Aorta (tissue), 5 donors: ENCODE data around the gene KIAA1671. TPM values are rescaled to one million over a fixed set of nuclear protein-coding genes. Genes with fewer than 3 reads are reported as not detected.
A peak's percentile ranks its signal among the peaks of the same experiment; 100 is the strongest.

Source experiments
- ATAC-seq: fragments of 200-7000 bp; cut with Tn5 transposase; one replicate; pipeline ENCODE4 v1.9.1; 2022; ENCODE audit warnings: moderate library complexity; ENCODE audit not compliant: low FRiP score
- DNase-seq, 2 donors: peaks; one replicate each; pipeline ENCODE4 v3.0.0-alpha.2; 2020
- H3K27ac ChIP-seq, 2 donors: one replicate each; pipeline ENCODE4 v1.5.1; 2013; ENCODE audit warnings: low read length in 2 of 2, mild to moderate bottlenecking in 2 of 2, moderate library complexity in 2 of 2, control low read depth in 1 of 2, inconsistent platforms in 1 of 2, low read depth in 1 of 2
- H3K27me3 ChIP-seq, 2 donors: one replicate each; pipeline ENCODE4 v1.6.1; 2013; ENCODE audit warnings: control low read depth in 1 of 2, low read length in 1 of 2, mild to moderate bottlenecking in 1 of 2, moderate library complexity in 1 of 2; ENCODE audit not compliant: insufficient read depth in 2 of 2, control insufficient read depth in 1 of 2
- H3K36me3 ChIP-seq, 2 donors: one replicate each; pipeline ENCODE4 v1.6.1; 2013; ENCODE audit warnings: control low read depth in 1 of 2, low read length in 1 of 2, mild to moderate bottlenecking in 1 of 2; ENCODE audit not compliant: insufficient read depth in 2 of 2, control insufficient read depth in 1 of 2
- H3K4me1 ChIP-seq, 2 donors: one replicate each; pipeline ENCODE4 v1.6.1; 2013; ENCODE audit warnings: low read length in 2 of 2, control low read depth in 1 of 2, mild to moderate bottlenecking in 1 of 2, moderate library complexity in 1 of 2; ENCODE audit not compliant: insufficient read depth in 2 of 2, control insufficient read depth in 1 of 2
- H3K4me3 ChIP-seq, 2 donors: one replicate each; pipeline ENCODE4 v1.5.1; 2013; ENCODE audit warnings: low read length in 2 of 2, control low read depth in 1 of 2, mild to moderate bottlenecking in 1 of 2
- H3K9me3 ChIP-seq: one replicate; pipeline ENCODE4 v1.6.1; 2013; ENCODE audit warnings: mild to moderate bottlenecking, low read length; ENCODE audit not compliant: control insufficient read depth
- WGBS, 2 donors: extraction: QIAGEN DNeasy Blood & Tissue Kit; methylation state at CpG; one replicate each; pipeline ENCODE4 v1.1.7; 2013; 5-methylcytosine and 5-hydroxymethylcytosine counted together
- intact Hi-C, 2 donors: fragments of 100-400 bp; cut with DNase I; formaldehyde crosslinking; loops; one replicate each; pipeline versions ENCODE4 v1.14.2 to v1.15.0; 2022
- polyA plus RNA-seq, 2 donors: library from polyadenylated mRNA; stranded (reverse); fragments of 200-250 nt; gene quantifications; one replicate each; pipeline ENCODE4 v1.2.3, GENCODE V29; 2013
- total RNA-seq, 2 donors: library from RNA; stranded (reverse); fragmentation: NEBNext Ultra II Directional; extraction: Animal tissue kit (Norgen Biotek cat#: 25700); gene quantifications; one replicate each; pipeline ENCODE4 v1.2.1, GENCODE V29; 2021
- donor health status: healthy with polysubstance abuse.
- donor health status: Bipolar disorder and iron deficiency.
- donor health status: DM: no; HTN: no; CAD: no.
- donor health status: DM: no; HTN: no; CAD: no.
- donor health status: DM: yes; HTN: yes; CAD: no.

KIAA1671 gene
- total and polyA plus RNA-seq, 4 donors: 11.5 to 93.3 (median 36.2) TPM

- no peaks in the 10 kb centered on the region for H3K9me3 ChIP-seq
- H3K4me1 ChIP-seq: no peaks in the 10 kb centered on the region
- H3K4me3 ChIP-seq: no peak overlapping the region
- H3K27me3 ChIP-seq: no peaks in the 10 kb centered on the region
- H3K36me3 ChIP-seq: no peaks in the 10 kb centered on the region
- peak; percentile 62 to 91 for DNase-seq
- H3K27ac ChIP-seq: no peak overlapping the region
- intact Hi-C loops: no loop called here
- ATAC-seq: peak; percentile 77
- 33 to 38% methylated on average over 23 of the region's 23 CpGs for WGBS, 2 donors
Observed at GRCh38 chr22:25057013-25057881, 104.7 kb downstream of the KIAA1671 start.

- Histone ChIP-seq H3K4me1 (no peaks in the 10 kb centered on the region), H3K27ac (no peak overlapping the region), H3K36me3 (no peaks in the 10 kb centered on the region), H3K9me3 (no peaks in the 10 kb centered on the region), H3K4me3 (no peak overlapping the region), H3K27me3 (no peaks in the 10 kb centered on the region)
- 90 to 94% methylated on average over 5 of the region's 5 CpGs for WGBS, 2 donors
- no peak for ATAC-seq
- DNase-seq: no peak
- intact Hi-C loops: no loop called here
Observed at GRCh38 chr22:25059438-25059837, 106.9 kb downstream of the KIAA1671 start.

GRCh38 chr22:25060522-25061071 is 108.1 kb downstream of the KIAA1671 start:
- DNase-seq: no peak
- intact Hi-C loops: loop anchor here in 1 of 2 donors (5.0 kb wide), 1 partner anchor 112 kb away; no protein-coding TSS in a partner anchor
- Histone ChIP-seq H3K27ac (no peak overlapping the region), H3K9me3 (no peaks in the 10 kb centered on the region), H3K27me3 (no peaks in the 10 kb centered on the region), H3K4me1 (no peaks in the 10 kb centered on the region), H3K36me3 (no peaks in the 10 kb centered on the region), H3K4me3 (no peak overlapping the region)
- WGBS, 2 donors: 8 to 9% methylated on average over 10 of the region's 10 CpGs
- no peak for ATAC-seq

- H3K27ac ChIP-seq: no peak overlapping the region
- no peaks in the 10 kb centered on the region for H3K27me3 ChIP-seq
- no peaks in the 10 kb centered on the region for H3K36me3 ChIP-seq
- no peaks in the 10 kb centered on the region for H3K9me3 ChIP-seq
- no peaks in the 10 kb centered on the region for H3K4me1 ChIP-seq
- DNase-seq (no peak), ATAC-seq (no peak)
- WGBS, 2 donors: 85 to 90% methylated on average over 5 of the region's 5 CpGs
- intact Hi-C loops: loop anchor here in 1 of 2 donors (5.0 kb wide), 1 partner anchor 111 kb away; no protein-coding TSS in a partner anchor
- no peak overlapping the region for H3K4me3 ChIP-seq
Observed at GRCh38 chr22:25061134-25061533, 108.6 kb downstream of the KIAA1671 start.

GRCh38 chr22:25061605-25062376 is 109.3 kb downstream of the KIAA1671 start:
- no peak for DNase-seq
- no peaks in the 10 kb centered on the region for H3K36me3 ChIP-seq
- H3K27me3 ChIP-seq: no peaks in the 10 kb centered on the region
- intact Hi-C loops: loop anchor here in 1 of 2 donors (5.0 kb wide), 1 partner anchor 111 kb away; no protein-coding TSS in a partner anchor
- H3K4me3 ChIP-seq: no peak overlapping the region
- no peaks in the 10 kb centered on the region for H3K9me3 ChIP-seq
- no peak overlapping the region for H3K27ac ChIP-seq
- no peaks in the 10 kb centered on the region for H3K4me1 ChIP-seq
- WGBS, 2 donors: 75 to 79% methylated on average over 8 of the region's 8 CpGs
- ATAC-seq: no peak

- H3K4me3 ChIP-seq: no peak overlapping the region
- no peaks in the 10 kb centered on the region for H3K36me3 ChIP-seq
- no peak for ATAC-seq
- WGBS, 2 donors: 28% methylated on average over 13 to 16 of the region's 16 CpGs
- DNase-seq: peak; percentile 56 to 77
- H3K9me3 ChIP-seq: no peaks in the 10 kb centered on the region
- H3K27me3 ChIP-seq: no peaks in the 10 kb centered on the region
- peaks cover 0 to under 1% of the 10 kb centered on the region in 2 donors for H3K4me1 ChIP-seq
- intact Hi-C loops: loop anchor here in 1 of 2 donors (5.0 kb wide), 1 partner anchor 110 kb away; no protein-coding TSS in a partner anchor
- H3K27ac ChIP-seq: no peak overlapping the region
Observed at GRCh38 chr22:25062386-25063085, 110.0 kb downstream of the KIAA1671 start.

- intact Hi-C loops: loop anchor here (5.0 kb wide), 2 partner anchors 47 to 107 kb away; no protein-coding TSS in a partner anchor
- no peaks in the 10 kb centered on the region for H3K9me3 ChIP-seq
- 70 to 79% methylated on average over 16 of the region's 16 CpGs for WGBS, 2 donors
- H3K4me3 ChIP-seq: no peak overlapping the region
- peaks cover 0 to 2% of the 10 kb centered on the region in 2 donors for H3K4me1 ChIP-seq
- no peaks in the 10 kb centered on the region for H3K36me3 ChIP-seq
- DNase-seq: peak; percentile 5 to 85
- peak; percentile 19 for ATAC-seq
- no peak overlapping the region for H3K27ac ChIP-seq
- H3K27me3 ChIP-seq: no peaks in the 10 kb centered on the region
Observed at GRCh38 chr22:25064894-25065560, 112.5 kb downstream of the KIAA1671 start.
